KOPT-K1 (cell line): ENCODE measurements around the gene GTF2B.
"Not testable (repeated sequence)": the region's sequence is repeated elsewhere in the genome, so short reads cannot be mapped to it uniquely, and the experiment has no call there.

Source experiments
- H3K27ac ChIP-seq: fragments of 200-600 bp; sonication (generic); 2 replicates; pipeline ENCODE4 v1.5.1; 2016; ENCODE audit warnings: antibody characterized with exemption, mild to moderate bottlenecking, low read depth, low read length; ENCODE audit not compliant: poor library complexity, severe bottlenecking
- H3K36me3 ChIP-seq: fragments of 200-600 bp; sonication (generic); 2 replicates; pipeline ENCODE4 v1.5.1; 2017; ENCODE audit warnings: antibody characterized with exemption, mild to moderate bottlenecking, low read length, moderate library complexity; ENCODE audit not compliant: insufficient read depth
- H3K9me3 ChIP-seq: fragments of 200-600 bp; sonication (generic); 2 replicates; pipeline ENCODE4 v1.5.1; 2017; ENCODE audit warnings: antibody characterized with exemption, low read length, mild to moderate bottlenecking; ENCODE audit not compliant: insufficient read depth, poor library complexity, severe bottlenecking

The GTF2B gene

DNA sequence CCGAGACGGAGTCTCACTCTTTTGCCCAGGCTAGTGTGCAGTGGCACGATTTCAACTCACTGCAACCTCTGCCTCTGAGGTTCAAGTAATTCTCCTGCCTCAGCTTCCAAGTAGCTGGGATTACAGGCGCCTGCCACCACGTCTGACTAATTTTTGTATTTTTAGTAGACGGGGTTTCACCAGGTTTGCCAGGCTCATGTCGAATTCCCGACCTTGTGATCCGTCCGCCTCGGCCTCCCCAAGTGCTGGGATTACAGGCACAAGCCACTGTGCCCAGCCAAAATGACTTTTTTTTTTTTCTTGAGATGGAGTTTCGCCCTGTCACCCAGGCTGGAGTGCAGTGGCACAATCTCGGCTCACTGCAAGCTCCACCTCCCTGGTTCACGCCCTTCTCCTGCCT lies 21.7 kb downstream of the GTF2B start:
- not testable (repeated sequence) for H3K9me3 ChIP-seq, H3K27ac ChIP-seq
- peaks cover 30% of the 10 kb centered on the region for H3K36me3 ChIP-seq

DNA sequence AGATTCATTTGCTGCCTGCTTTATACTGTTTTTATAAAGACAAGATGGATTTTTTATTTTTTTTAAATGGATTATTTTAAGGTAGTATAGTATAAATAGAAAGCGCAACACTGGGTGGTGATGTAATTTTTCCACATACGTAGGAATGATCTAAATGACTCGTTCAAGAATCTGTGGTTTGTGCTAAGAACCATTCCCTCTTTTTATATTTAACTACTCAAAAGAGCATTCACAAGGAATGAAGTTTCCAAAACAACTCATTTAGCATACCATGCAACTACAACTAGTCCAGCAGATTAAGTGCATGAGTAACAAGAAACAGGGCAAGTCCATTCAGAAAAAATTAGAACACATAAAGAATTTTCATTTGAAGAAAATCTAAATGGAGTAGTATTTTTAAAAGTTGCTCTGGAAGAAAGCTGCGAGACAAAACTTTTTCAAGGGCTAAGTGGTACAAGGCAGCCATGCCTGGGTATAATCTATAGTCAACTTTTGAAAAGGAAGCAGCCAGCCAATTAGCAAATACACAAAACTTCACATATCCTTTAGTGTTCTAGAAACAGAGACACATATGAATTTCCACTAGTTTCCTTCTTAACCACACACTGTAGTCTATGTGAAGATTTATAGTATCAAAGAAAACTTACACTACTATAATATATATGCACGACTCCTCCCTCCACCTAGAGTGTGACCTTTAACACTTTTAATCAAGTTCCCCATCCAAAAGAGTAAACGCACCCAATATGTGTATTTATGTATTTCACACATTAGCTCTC lies 23.4 kb downstream of the GTF2B start:
- Histone ChIP-seq H3K27ac (no peak overlapping the region), H3K9me3 (no peaks in the 10 kb centered on the region), H3K36me3 (peaks cover 26% of the 10 kb centered on the region; the same call in 1 of the 2 replicates)

DNA sequence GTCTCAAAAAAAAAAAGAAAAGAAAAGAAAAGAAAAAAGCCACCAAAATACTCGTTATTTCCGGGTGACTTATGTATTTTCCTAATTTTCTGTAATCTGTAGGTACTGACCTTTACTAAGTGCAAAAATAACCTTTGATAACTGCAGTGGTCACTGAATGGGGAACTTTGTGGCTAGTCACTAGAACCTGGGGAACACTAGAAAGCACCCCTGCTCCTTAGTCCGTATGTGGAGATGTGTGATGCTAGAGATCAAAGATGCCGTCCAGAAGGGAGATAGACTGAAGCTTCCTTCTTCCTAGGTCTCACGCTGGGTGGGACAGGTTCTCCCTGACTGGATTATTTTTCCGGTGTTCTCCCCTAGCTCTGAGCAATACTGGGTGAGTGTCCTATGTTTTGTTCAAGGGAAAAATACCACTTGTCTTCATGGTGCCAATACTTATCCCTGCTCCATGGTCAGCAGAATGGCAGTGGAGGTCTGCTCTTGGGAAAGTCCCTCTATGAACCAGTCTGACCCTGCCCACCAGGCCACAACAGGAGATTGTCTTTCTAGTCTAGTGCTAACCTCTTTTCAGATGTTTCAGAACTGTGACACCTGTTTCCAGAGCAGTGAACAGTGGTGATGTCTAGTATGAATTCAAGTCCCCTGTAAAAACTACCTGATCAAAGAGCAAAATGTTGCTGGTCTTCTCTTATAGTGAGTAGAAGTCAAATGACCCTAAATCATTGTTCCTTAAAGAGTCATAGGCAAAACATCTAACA lies 39.9 kb downstream of the GTF2B start:
- no peaks in the 10 kb centered on the region for H3K9me3 ChIP-seq
- peaks cover 72% of the 10 kb centered on the region for H3K36me3 ChIP-seq
- no peak overlapping the region for H3K27ac ChIP-seq

DNA sequence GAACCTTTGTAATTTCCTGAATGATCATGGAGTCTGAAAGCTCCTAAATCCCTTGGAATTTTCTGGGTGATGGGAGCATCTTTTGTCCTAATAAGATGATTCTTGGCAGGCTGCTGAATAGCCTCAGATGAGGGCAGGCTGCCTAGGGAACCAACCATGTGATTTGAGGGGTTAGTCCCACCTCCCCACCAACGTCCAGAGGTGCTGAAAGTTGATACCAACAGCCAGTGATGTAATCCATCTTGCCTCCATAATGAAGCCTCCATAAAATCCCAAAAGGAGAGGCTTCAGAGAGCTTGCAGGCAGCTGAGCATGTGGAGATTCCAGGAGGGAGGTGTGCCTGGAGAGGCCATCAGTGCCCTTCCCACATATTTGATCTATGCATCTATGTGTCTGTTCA lies 43.7 kb downstream of the GTF2B start:
- Histone ChIP-seq H3K9me3 (no peaks in the 10 kb centered on the region), H3K27ac (no peak overlapping the region), H3K36me3 (peaks cover 36% of the 10 kb centered on the region)

DNA sequence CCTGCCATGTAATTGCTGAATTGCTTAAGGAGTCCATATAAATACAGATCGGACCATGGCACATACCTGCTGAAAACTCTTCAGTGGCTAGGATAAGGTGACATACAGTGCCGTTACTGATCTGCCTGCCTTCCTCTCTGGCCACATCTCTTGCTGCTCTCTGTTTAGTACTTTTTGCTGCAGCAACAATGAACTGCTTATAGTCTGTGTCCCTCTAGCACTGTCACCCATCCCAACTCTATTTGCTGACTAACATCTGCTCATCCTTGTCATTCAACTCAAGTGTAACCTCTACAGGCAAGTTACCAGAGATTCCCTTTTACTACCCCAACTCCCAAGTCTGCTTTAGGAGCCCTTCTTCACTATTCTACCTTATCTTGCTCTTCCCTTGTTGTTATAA lies 65.6 kb downstream of the GTF2B start:
- Histone ChIP-seq H3K36me3 (peaks cover 61% of the 10 kb centered on the region), H3K27ac (no peak overlapping the region), H3K9me3 (no peaks in the 10 kb centered on the region)

DNA sequence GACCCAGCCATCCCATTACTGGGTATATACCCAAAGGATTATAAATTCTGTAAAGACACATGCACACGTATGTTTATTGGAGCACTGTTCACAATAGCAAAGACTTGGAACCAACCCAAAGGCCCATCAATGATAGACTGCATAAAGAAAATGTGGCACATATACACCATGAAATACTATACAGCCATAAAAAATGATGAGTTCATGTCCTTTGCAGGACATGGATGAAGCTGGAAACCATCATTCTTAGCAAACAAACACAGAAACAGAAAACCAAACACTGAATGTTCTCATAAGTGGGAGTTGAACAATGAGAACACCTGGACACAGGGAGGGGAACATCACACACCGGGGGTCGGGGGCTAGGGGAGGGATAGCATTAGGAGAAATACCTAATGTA lies 71.7 kb downstream of the GTF2B start:
- H3K27ac ChIP-seq, H3K9me3 ChIP-seq: not testable (repeated sequence)
- H3K36me3 ChIP-seq, result peaks cover 58% of the 10 kb centered on the region

DNA sequence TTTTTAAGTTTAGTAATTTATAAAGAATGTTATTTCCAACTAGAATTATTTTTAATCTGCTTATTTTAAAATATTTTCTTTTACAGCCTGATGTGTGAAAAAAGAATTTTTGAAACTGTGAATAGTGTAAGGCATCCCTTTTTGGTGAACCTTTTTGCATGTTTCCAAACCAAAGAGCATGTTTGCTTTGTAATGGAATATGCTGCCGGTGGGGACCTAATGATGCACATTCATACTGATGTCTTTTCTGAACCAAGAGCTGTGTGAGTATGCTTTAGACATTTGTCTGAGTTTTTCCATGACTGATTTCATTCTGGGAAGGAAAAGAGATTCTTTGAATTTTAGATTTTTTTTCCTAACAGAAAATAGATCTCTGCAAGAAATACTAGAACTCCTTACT lies 77.9 kb downstream of the GTF2B start:
- peaks cover 87% of the 10 kb centered on the region for H3K36me3 ChIP-seq
- H3K27ac ChIP-seq, result no peak overlapping the region
- no peaks in the 10 kb centered on the region for H3K9me3 ChIP-seq

DNA sequence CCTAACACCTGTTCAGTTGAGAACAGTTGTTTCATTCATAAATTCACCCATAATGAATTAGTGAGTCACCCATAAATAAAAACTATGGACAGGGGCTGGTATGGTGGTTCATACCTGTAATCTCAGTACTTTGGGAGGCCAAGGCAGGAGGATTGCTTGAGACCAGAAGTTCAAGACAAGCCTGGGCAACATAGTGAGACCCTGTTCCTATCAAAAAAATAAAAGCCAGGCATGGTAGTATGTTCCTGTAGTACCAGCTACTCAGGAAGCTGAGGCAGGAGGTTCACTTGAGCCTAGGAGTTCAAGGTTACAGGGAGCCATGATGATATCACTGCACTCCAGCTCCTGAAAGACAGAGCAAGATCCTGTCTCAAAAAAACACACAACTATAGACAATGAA lies 79.0 kb downstream of the GTF2B start:
- Histone ChIP-seq H3K27ac (no peak overlapping the region), H3K9me3 (no peaks in the 10 kb centered on the region), H3K36me3 (peaks cover 91% of the 10 kb centered on the region)

DNA sequence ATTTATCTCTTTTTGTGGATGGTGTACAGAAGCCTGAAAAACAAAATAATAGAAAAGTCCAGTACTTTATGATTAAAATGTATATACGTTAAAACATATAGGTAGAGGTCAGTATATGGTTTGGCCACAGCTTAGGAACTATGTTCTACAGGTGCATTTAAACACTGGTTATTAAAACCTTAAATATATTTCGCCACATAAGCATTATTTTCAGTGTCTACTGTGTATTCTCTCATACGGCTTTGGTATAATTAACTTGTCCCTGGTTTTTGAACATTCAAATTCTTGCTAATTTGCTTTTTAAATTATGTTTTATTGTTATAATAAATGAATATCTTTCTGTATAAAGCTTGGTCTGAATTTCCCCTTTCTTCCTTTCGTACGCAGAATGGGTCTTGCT lies 87.9 kb downstream of the GTF2B start:
- H3K36me3 ChIP-seq, result peaks cover 79% of the 10 kb centered on the region
- H3K27ac ChIP-seq, result no peak overlapping the region
- peaks cover 5% of the 10 kb centered on the region for H3K9me3 ChIP-seq

DNA sequence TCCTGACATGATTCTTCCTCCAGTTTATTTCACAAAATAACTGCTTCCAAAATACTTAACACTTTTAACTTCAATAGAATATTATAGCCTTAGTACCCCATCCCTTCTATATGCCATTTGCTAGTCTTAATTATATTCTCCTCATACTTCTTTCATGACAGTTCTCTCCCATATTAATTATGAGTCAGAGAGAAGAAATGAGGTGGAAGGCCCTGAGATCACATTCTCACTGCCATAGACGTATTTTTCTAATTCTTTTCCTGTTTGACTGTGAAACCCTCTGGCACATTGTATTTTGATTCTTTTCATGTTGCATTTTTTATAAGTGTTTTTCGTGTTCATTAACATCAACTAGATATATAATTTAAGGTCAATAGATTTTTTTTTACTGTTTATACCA lies 88.4 kb downstream of the GTF2B start:
- Histone ChIP-seq H3K27ac (no peak overlapping the region), H3K9me3 (peaks cover 5% of the 10 kb centered on the region), H3K36me3 (peaks cover 74% of the 10 kb centered on the region)
